Fibroblast of the aortic adventitia (primary cell): Measurements from ENCODE around the gene OPCML. TPM values are rescaled to one million over a fixed set of nuclear protein-coding genes. Genes with fewer than 3 reads are reported as not detected.

Experiments
- DNase-seq: peaks from one replicate; pipeline ENCODE4 v3.0.0-alpha.2; 2010; ENCODE audit warnings: low read depth
- H3K4me3 ChIP-seq: 2 replicates; pipeline ENCODE4 v1.5.1; 2011; ENCODE audit warnings: low read depth, mild to moderate bottlenecking, control low read depth, low read length, moderate library complexity
- total RNA-seq: library from RNA; depleted of rRNA; stranded (reverse); fragments of >200 nt; gene quantifications from 2 replicates; pipeline ENCODE4 v1.2.3, GENCODE V29; 2012; ENCODE audit warnings: low replicate concordance
- TF ChIP-seq, protein P1 (sequence below): IDR thresholded peaks from 2 replicates; pipeline ENCODE4 v1.5.1; 2011; ENCODE audit warnings: mild to moderate bottlenecking, low read length, control low read depth, inconsistent platforms; ENCODE audit not compliant: insufficient read depth

The OPCML gene
- total RNA-seq, 1 donor, result 0.18 TPM

DNA sequence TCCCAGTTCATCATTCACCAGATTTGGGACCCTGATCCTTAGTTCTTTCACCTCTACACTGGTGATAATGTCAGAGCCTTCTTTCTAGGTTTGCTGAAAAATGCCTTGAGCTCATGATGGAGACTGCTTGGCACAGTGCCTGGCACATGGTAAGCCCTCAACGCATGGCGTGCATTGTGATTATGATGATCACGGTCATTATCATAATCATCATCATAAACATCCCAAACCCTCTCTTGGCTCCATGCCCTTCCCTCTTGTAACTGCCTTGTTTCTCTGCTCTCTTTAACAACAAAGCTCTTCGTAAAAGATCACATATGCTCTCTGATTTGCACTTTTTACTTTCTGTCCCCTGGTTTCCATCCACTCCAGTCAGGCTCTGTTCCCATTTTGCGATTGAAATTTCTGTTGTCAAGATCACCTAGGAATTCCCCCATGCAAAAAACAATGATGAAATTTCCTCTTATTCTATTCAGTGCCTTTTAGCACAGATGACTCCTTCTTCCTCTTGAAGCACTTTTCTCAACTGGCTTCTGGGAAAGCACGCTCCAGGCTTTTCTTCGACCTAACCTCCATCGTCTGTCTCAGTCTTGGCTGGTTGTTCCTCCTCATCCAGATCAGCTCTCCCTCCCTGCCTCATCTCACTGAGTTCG, 479.1 kb downstream of the OPCML start:
- TF ChIP-seq, protein P1, sequence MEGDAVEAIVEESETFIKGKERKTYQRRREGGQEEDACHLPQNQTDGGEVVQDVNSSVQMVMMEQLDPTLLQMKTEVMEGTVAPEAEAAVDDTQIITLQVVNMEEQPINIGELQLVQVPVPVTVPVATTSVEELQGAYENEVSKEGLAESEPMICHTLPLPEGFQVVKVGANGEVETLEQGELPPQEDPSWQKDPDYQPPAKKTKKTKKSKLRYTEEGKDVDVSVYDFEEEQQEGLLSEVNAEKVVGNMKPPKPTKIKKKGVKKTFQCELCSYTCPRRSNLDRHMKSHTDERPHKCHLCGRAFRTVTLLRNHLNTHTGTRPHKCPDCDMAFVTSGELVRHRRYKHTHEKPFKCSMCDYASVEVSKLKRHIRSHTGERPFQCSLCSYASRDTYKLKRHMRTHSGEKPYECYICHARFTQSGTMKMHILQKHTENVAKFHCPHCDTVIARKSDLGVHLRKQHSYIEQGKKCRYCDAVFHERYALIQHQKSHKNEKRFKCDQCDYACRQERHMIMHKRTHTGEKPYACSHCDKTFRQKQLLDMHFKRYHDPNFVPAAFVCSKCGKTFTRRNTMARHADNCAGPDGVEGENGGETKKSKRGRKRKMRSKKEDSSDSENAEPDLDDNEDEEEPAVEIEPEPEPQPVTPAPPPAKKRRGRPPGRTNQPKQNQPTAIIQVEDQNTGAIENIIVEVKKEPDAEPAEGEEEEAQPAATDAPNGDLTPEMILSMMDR, result no peak
- DNase-seq, result no peak
- H3K4me3 ChIP-seq, result no peak overlapping the region

DNA sequence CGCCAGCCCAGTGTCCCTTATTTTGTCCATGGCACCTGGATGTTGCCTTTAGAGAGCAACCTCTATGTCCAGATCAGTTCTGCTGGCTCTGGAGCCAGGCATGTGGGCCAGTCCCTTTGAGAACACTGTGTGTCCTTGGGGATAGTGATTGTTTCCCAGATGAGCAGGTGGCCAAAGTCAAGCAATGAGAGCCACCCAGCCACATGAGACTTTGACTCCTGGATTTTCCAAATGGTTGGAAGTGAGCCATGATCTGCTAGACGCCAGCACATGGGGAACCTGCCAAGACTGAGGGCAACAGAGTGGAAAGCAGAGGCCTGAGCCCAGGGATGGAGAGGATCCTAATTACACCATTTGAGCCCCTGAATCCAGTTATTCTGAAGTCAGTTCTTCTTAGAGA, 479.8 kb downstream of the OPCML start:
- no peak for DNase-seq
- TF ChIP-seq, protein P1, result no peak
- H3K4me3 ChIP-seq, result no peak overlapping the region

DNA sequence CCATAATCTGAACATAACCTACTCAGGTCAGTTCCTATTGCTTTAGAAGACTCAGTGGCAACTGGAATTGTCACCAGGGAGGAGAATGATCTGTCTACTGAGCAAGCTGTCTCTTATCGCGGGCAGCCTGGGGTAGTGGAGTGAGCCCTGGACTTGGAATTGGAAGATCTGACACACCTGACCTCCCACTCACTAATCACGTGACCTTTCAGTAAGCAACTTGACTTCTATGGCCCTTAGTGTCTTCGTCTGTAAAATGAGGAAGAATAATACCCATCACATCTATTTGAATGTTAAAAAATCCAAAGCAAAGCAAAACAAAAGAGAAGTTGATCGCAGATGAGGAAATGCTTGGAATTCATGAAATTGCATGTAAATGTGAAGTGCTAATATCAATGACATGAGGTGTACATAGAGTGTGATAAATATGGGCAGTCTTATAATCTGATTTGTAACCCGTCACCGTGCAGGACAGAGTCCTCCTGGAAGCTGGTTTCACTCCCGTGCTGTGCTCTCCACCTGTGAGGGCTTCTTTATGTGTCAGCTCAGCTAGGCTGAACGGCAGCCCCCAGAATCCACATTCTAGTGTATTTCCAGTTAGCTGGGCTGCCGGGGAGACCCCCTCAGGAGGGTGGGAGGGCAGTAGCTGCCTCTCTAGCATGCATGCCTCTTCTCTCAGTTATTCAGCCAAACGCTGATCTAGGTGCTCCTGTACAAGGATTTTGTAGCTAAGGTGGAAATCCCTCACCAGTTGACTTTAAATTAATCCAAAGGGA, 482.9 kb downstream of the OPCML start:
- TF ChIP-seq, protein P1, result no peak
- DNase-seq, result no peak
- H3K4me3 ChIP-seq, result no peak overlapping the region

DNA sequence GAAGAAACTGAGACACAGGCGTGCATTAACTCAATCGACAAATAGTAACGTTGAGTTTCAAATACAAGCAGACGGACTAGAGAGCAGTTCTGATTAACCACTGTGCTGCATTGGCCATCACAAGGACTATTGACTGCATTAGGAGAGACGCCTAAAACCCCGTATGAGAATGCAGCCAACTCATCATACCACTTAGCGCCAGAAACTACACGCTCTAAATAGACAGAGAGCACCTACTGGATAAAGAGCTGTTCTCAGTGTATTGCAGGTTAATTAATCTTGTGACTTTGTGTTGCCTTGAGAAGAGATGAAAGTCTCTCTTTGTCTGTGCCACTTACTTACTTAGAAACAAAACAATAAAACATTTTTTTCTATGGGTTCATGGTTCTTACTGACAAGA, 484.0 kb downstream of the OPCML start:
- TF ChIP-seq, protein P1, result no peak
- DNase-seq, result no peak
- H3K4me3 ChIP-seq, result no peak overlapping the region

DNA sequence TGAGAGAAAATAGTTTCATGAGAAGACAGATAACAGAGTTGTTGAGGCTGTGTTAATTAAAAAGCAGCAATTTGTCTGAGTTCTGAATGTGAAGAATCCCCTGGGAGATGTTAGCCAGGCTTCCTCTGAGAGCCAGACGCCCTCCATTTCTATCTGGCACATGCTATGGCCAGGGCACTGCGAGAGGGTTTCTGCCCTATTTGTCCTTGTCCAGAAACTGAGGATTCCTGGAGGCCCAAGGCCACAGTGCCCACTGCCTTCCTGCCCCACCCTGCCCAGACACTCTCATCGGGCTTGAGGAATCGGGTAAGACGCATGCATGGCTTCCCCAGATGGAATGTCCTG, 484.6 kb downstream of the OPCML start:
- no peak overlapping the region for H3K4me3 ChIP-seq
- TF ChIP-seq, protein P1, result no peak
- DNase-seq, result no peak

DNA sequence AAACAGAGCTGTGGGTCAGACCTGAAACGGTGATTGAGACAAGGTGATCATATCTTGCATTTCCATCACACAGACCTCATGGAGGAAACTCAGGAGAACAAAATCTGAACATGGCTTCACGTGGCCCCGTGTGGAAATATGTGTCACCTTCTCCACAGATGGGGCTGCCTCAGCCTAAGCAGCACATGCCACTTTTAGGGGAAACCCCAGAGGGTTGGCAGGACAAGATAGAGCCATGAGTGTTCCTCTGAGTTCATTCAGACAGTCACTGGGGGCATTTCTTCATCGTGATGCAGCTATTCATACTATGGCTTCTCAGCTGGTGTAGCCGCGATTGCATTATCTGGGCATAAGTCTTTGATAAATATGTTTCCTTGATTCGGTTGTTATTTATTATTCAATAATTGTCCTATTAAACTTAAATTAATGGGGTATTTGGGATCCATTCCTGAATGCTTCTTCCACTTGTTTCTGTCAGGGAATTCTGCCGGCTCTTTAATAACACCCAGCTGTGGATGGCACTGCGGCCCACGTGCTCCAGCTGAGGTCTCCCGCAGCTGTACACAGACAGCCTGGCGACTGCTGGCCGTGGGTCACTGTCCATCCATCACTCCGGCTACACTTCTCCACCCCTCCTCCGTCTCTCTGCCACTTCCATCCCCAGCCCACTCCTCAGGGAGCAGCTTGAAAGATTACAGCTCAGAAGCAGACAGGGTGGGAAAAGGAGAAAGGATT, 485.1 kb downstream of the OPCML start:
- TF ChIP-seq, protein P1, result no peak
- DNase-seq, result no peak

More for the DNA sequence above, 485.1 kb downstream of the OPCML start:
- no peak overlapping the region for H3K4me3 ChIP-seq
